Measurements from ENCODE around the gene HIVEP1. TPM values are rescaled to one million over a fixed set of nuclear protein-coding genes. Genes with fewer than 3 reads are reported as not detected.

Gene HIVEP1
- total RNA-seq, 3 donors from 2014 or later: 24.8 to 41.3 (median 27.2) TPM

DNA sequence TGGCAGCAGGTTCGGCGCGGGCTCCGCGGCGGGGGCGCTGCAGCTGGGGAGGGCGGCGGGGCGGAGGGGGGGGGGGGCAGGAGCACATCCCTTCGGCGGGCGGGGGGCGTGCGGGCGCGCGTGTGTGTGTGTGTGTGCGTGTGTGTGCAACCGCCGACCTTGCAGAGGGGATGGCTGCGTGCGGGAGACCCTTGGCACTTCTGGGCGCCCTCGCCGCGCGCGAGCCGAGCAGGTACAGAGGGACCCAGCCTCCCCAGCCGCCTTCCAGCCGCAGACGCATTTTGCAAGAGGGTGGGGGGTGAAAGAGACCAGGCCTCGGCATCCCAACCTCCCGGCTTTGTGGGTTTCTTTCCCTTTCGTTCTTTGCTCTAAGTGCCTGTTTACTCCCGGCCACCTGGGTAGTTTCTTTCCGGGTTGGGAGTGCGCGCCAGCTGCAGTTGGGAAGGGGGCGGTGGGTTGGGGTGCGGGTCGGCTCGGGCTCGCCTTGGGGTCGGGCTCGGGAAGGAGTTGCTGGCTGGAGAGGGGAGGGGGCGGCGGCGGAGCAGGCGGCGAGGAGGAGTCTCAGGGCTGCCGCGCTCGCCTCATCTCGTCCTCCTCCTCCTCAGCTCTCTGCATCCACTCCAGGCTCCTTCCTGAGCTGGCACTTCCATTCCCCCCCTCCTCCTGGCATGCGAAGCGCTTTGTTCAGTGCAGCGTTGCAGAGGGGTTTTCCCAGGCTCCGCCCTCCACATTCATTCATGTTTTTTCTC is 620 bp downstream of the HIVEP1 start:
- intact Hi-C loops (cut with DNase I; ENCODE audit: low total_unique reads): no loop called here
- Histone ChIP-seq H3K4me1 (peaks cover 0 to 4% of the 10 kb centered on the region in 2 donors), H3K36me3 (no peaks in the 10 kb centered on the region), H3K27ac (peak overlapping the region; percentile 97 to 100), H3K9me3 (no peaks in the 10 kb centered on the region), H3K27me3 (no peaks in the 10 kb centered on the region), H3K4me3 (peak overlapping the region; percentile 79 to 89 (median 88))
- peak; percentile 65 to 69 for DNase-seq (ENCODE audit: low spot score in 2 of 2)
- TF ChIP-seq POLR2AphosphoS5 (IDR thresholded peaks at IDR 0.05) (peak in 1 of 3 donors; percentile 21), POLR2A (IDR thresholded peaks at IDR 0.05) (peak; percentile 11)
- TF ChIP-seq, protein P1, sequence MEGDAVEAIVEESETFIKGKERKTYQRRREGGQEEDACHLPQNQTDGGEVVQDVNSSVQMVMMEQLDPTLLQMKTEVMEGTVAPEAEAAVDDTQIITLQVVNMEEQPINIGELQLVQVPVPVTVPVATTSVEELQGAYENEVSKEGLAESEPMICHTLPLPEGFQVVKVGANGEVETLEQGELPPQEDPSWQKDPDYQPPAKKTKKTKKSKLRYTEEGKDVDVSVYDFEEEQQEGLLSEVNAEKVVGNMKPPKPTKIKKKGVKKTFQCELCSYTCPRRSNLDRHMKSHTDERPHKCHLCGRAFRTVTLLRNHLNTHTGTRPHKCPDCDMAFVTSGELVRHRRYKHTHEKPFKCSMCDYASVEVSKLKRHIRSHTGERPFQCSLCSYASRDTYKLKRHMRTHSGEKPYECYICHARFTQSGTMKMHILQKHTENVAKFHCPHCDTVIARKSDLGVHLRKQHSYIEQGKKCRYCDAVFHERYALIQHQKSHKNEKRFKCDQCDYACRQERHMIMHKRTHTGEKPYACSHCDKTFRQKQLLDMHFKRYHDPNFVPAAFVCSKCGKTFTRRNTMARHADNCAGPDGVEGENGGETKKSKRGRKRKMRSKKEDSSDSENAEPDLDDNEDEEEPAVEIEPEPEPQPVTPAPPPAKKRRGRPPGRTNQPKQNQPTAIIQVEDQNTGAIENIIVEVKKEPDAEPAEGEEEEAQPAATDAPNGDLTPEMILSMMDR (IDR thresholded peaks at IDR 0.05): no peak

GRCh38 chr6:12013307-12013719 is 1.2 kb downstream of the HIVEP1 start:
- Histone ChIP-seq H3K36me3 (no peaks in the 10 kb centered on the region), H3K4me1 (peaks cover 0 to 4% of the 10 kb centered on the region in 2 donors), H3K9me3 (no peaks in the 10 kb centered on the region), H3K27ac (peak overlapping the region; percentile 97 to 100), H3K4me3 (peak overlapping the region; percentile 79 to 89 (median 88)), H3K27me3 (no peaks in the 10 kb centered on the region)
- no peak for TF ChIP-seq POLR2AphosphoS5 (IDR thresholded peaks at IDR 0.05)
- TF ChIP-seq POLR2A (IDR thresholded peaks at IDR 0.05): no peak
- TF ChIP-seq, protein P1 (IDR thresholded peaks at IDR 0.05): no peak
- intact Hi-C loops (cut with DNase I; ENCODE audit: low total_unique reads): no loop called here
- no peak for DNase-seq (ENCODE audit: low spot score in 2 of 2)

DNA sequence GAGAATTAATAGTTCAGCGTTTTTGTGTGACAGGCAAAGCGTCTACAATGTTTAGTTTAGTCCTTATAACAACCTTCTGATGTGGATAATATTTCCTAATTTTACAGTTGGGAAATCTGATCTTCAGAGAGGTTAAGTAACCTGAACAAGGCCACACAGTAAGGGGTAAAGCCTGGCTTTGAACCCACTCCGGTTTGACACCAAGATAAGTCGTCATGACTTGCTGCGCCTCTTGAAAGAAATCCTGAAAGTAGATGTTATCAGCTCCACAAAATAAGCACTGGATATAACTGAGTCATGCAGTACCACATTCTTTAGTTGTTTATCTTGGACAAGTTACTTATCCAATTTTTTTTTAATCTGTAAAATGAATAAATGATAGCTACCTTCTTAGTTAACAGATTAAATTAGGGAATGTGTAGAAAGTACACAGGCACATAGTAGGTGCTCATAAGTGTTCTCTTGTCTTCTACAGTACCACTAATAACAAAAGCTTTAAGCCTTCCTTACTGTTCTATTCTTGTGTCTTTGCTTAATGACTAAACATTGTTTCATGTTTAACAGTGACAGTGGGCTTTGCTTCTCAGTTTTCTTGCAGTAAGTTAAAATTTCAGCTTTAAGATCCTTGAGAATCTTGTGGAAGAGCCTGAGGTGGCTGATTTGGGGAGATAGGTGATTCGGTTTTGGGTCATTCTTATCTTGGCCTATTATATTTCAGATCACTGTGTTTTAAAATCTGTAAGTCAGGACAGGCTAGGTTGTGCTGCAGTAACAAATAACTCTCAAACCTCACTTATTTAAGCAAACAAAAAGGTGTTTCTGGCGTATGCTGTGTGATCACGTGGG is 2.1 kb downstream of the HIVEP1 start:
- intact Hi-C loops (cut with DNase I; ENCODE audit: low total_unique reads): no loop called here
- Histone ChIP-seq H3K4me3 (peak overlapping the region in 1 of 3 donors; percentile 89), H3K27me3 (no peaks in the 10 kb centered on the region), H3K4me1 (peaks cover 0 to 4% of the 10 kb centered on the region in 2 donors), H3K9me3 (no peaks in the 10 kb centered on the region), H3K36me3 (no peaks in the 10 kb centered on the region), H3K27ac (no peak overlapping the region)
- TF ChIP-seq POLR2AphosphoS5 (IDR thresholded peaks at IDR 0.05) (no peak), POLR2A (IDR thresholded peaks at IDR 0.05) (no peak)
- TF ChIP-seq, protein P1 (IDR thresholded peaks at IDR 0.05): no peak
- no peak for DNase-seq (ENCODE audit: low spot score in 2 of 2)

DNA sequence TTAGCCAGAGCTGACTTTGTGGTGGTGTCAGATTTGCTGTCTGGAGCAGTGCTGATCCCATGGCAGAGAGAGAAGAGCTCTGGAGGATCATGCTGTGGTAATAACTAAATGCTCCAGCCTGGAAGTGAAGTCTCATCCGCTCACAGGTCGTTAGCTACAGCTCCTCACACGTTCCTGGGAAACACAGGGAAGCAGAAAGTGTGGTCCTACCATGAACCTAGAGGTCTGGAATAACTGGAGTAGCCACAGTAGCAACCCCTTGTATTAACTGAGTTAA is 2.7 kb downstream of the HIVEP1 start:
- intact Hi-C loops (cut with DNase I; ENCODE audit: low total_unique reads): no loop called here

More for the DNA sequence above, 2.7 kb downstream of the HIVEP1 start:
- TF ChIP-seq, protein P1 (IDR thresholded peaks at IDR 0.05): no peak
- TF ChIP-seq POLR2A (IDR thresholded peaks at IDR 0.05) (no peak), POLR2AphosphoS5 (IDR thresholded peaks at IDR 0.05) (no peak)
- no peak overlapping the region for H3K27ac ChIP-seq
- no peak for DNase-seq (ENCODE audit: low spot score in 2 of 2)
- H3K36me3 ChIP-seq: no peaks in the 10 kb centered on the region
- H3K4me1 ChIP-seq: peaks cover 0 to 4% of the 10 kb centered on the region in 2 donors
- no peaks in the 10 kb centered on the region for H3K9me3 ChIP-seq
- H3K27me3 ChIP-seq: no peaks in the 10 kb centered on the region
- no peak overlapping the region for H3K4me3 ChIP-seq
